HepG2 (cell line): ENCODE results near the gene FUCA2. TPM values are rescaled to one million over a fixed set of nuclear protein-coding genes. Genes with fewer than 3 reads are reported as not detected.
A peak's percentile ranks its signal among the peaks of the same experiment; 100 is the strongest.

Experiments used
- AFF4 ChIP-seq: sonication (generic); formaldehyde crosslinking; IDR thresholded peaks from 2 replicates; pipeline ENCODE4 v1.4.0; 2020; ENCODE audit warnings: missing genetic modification reagents
- AKNA ChIP-seq: sonication (generic); formaldehyde crosslinking; IDR thresholded peaks from 2 replicates; pipeline ENCODE4 v1.4.0; 2020; ENCODE audit warnings: missing genetic modification reagents, borderline replicate concordance
- PRDM10 ChIP-seq: sonication (generic); formaldehyde crosslinking; IDR thresholded peaks from 2 replicates; pipeline ENCODE4 v1.4.0; 2020; ENCODE audit warnings: low read depth, missing genetic modification reagents
- TCF12 ChIP-seq, 2 experiments: fragments of 450-650 bp in 1 of 2; sonication (generic) in 1 of 2; formaldehyde crosslinking in 1 of 2; IDR thresholded peaks; 2 replicates each; pipeline versions ENCODE4 v1.6.1 to v1.8.0; 2017 to 2022; ENCODE audit warnings: antibody characterized with exemption in 1 of 2, mild to moderate bottlenecking in 1 of 2, missing genetic modification reagents in 1 of 2, moderate library complexity in 1 of 2
- TIGD3 ChIP-seq: sonication (generic); formaldehyde crosslinking; IDR thresholded peaks from 2 replicates; pipeline ENCODE4 v1.5.1; 2020; ENCODE audit warnings: mild to moderate bottlenecking, missing genetic modification reagents, borderline replicate concordance
- ZBTB33 ChIP-seq: sonication (generic); formaldehyde crosslinking; IDR thresholded peaks from 2 replicates; pipeline ENCODE4 v1.4.0; 2020; ENCODE audit warnings: missing genetic modification reagents
- ZBTB42 ChIP-seq: sonication (generic); formaldehyde crosslinking; IDR thresholded peaks from 2 replicates; pipeline ENCODE4 v1.5.0; 2020; ENCODE audit warnings: mild to moderate bottlenecking, missing genetic modification reagents
- ZBTB7A ChIP-seq: sonication (generic); formaldehyde crosslinking; IDR thresholded peaks from 2 replicates; pipeline ENCODE4 v1.8.0; 2022; ENCODE audit warnings: mild to moderate bottlenecking, missing genetic modification reagents
- ZNF432 ChIP-seq: sonication (generic); formaldehyde crosslinking; IDR thresholded peaks from 2 replicates; pipeline ENCODE4 v1.5.0; 2020; ENCODE audit warnings: missing genetic modification reagents, mild to moderate bottlenecking, borderline replicate concordance
- polyA plus RNA-seq, 8 experiments: library from polyadenylated mRNA; depleted of rRNA in 3 of 8; stranded (reverse) in 7 of 8; unstranded in 1 of 8; fragments of >200 nt; fragmentation: Illumina TruSeq in 4 of 8; extraction: Trizol in 4 of 8; gene quantifications; 2 replicates each; pipeline versions ENCODE4 v1.2.1 to v1.2.3, GENCODE V29; 2011 to 2016; ENCODE audit warnings: low read depth in 4 of 8, missing spikeins in 1 of 8, mixed read lengths in 1 of 8; ENCODE audit not compliant: insufficient read depth in 1 of 8
- total RNA-seq, 5 experiments: library from RNA; depleted of rRNA; stranded (reverse); fragments of >200 nt; fragmentation: Illumina TruSeq; extraction: Trizol; gene quantifications; 2 replicates each; pipeline ENCODE4 v1.2.3, GENCODE V29; 2016; ENCODE audit warnings: low read depth in 1 of 5

Gene FUCA2
- total and polyA plus RNA-seq, 2 of the 13 experiments (the other 11 are each of a cell fraction or from before 2014, with no cell fraction given), result 87.4 to 144 TPM

GRCh38 chr6:143510991-143511891, at the start of gene FUCA2 (continued):
- TF ChIP-seq AKNA (CRISPR knock-in tag) (peak; percentile 90; the same call in 1 of the 2 replicates), AFF4 (CRISPR knock-in tag) (0 out of 2 replicates have a peak, but pooled peaks have one; percentile 33), PRDM10 (CRISPR knock-in tag) (peak; percentile 66), ZBTB42 (CRISPR knock-in tag) (peak; percentile 95; the same call in 1 of the 2 replicates), ZNF432 (no peak), ZBTB7A (CRISPR knock-in tag) (peak; percentile 34; the same call in 1 of the 2 replicates), TIGD3 (peak; percentile 93), TCF12 (IDR thresholded peaks at IDR 0.05) (no peak), TCF12 (CRISPR knock-in tag; IDR thresholded peaks at IDR 0.05) (no peak), ZBTB33 (CRISPR knock-in tag) (peak; percentile 9; the same call in 1 of the 2 replicates)
